HG03521 (cell line): Measurements from ENCODE around the gene TUBGCP4.

ENCODE experiments used
- ATAC-seq: cut with Tn5 transposase; IDR thresholded peaks from one replicate; pipeline ENCODE4 v1.9.1; 2021; ENCODE audit warnings: mild to moderate bottlenecking, moderate library complexity; ENCODE audit not compliant: unreplicated experiment

Gene TUBGCP4

DNA sequence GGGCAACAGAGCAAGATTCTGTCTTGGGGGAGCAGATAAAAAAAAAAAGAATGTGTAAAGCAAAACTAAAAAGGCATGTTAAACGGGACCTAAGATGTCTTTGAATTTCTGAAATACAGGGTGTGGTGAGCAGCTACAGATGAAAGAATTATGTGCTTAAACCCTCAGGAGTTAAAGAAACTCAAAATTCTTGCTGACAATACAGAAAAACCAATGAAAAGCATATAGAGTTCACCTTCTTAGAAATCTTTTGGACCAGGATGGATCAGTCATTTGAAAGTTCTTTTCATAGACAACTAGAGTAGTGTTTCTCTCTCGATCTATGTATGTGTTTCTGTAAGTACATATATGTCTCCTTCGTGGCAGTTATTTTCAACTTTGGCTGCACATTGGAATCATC, 31.4 kb downstream of the TUBGCP4 start:
- no peak for ATAC-seq

DNA sequence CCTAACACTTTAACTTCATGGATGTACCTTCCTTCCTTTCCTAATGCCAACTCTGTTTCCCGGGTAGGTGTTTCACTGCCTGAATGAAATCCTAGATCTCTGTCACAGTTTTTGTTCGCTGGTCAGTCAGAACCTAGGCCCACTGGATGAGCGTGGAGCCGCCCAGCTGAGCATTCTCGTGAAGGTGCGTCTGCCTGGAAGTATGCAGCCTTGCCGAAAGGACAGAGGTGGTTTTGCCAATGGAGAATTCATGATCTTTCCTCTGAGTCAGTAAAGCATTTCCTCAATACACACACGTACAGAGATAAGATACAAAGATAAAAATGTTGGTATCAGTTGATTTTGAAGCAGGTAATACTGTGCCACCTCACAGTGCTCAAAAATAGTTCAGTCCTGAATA, 32.7 kb downstream of the TUBGCP4 start:
- no peak for ATAC-seq

DNA sequence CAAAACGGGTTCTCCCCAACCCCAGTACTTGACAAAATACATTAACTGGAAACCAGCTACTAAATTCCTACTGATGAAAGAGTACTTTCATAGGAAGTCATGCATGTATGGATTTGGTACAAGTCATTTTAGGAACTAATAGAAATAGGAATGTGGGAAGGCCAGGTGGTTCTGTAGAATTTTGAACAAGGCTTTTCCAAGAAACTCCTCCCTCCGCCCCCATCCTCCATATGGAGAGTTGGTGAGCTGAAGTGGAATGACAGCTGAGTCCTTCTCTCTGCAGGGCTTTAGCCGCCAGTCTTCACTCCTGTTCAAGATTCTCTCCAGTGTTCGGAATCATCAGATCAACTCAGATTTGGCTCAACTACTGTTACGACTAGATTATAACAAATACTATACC, 33.2 kb downstream of the TUBGCP4 start:
- ATAC-seq = no peak

DNA sequence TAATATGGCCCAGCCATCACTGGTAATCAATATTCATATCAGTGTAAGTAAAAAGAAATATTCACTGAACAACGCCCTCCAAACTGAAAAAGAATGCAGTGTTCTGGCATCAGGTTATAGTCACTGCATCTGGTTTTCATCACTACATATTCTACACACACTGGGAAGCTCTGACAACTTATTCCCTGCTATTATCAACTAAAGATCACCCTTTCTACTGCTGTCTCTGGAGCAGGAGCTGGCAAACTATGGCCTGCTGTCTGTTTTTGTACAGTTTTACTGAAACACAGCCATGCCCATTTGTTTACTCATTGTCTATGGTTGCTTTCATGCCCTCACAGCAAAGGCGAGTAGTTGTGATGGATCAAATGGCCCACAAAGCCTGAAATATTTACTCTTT, 35.3 kb downstream of the TUBGCP4 start:
- ATAC-seq = no peak

DNA sequence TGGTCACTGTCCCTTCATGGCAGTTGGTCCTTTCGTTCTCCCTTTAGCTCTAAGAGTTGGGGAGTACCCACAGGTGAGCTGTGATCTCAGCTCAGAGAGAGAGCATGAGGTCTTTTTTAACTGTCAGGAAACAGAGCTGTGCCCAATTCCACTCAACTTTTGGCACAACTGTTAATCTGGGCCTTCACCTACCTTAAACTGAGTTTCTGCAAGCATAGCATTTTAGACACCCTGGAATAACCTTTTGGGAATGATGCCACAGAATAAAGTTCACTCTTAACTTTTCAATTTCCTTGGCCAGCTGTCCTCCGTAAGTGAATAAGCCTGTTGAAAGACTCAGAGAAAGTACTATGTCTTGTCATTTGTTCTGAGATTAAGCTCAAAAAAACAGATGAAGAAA, 35.9 kb downstream of the TUBGCP4 start:
- ATAC-seq = no peak

DNA sequence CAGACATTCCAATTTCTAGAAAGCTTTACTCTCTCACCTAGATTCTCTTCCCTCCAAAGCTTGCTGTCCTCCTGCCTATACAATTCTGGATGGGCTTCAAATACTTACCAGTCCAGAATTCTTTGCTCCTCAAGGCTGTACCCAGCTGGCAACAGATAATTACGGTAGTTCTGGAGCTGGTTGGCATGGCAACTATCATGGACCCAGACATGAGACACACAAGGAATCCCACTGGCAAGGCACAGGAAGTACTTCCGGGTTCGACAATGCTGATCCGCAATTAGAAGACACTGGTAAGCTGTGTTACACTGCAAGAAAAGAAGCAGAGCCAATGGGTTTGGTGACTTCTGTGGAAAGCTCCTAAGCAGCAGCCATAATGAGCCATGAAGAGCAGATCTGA, 37.9 kb downstream of the TUBGCP4 start:
- no peak for ATAC-seq

DNA sequence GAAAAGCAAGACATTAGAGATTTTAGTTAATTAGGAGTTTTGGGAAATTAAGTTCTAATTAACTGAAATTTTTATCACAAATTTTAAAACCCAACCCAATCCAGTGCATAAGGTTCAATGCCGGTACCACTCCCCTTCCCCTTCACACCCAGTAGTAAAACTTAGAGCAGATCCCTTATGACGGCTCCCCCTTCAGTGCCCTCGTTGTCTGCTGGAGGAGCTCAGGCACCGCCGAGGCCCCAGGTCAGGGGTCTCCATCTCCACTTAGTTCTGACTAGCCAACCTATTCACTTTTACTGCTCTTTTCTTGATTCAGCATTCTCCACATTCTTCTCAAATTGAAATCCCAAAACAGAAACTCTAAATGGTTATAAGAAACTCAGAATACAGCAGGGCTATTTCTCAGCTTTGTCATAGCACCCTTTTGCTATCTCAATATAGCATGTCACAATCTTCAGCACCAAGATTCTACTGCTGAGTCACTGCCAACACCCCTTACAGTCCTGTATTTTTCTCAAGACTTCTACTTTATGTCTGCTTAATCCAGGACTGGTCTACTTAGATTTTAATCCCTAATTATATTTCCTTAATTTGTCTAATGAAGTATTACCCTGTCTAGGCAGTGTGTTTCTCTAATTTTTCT, 39.8 kb downstream of the TUBGCP4 start:
- no peak for ATAC-seq

DNA sequence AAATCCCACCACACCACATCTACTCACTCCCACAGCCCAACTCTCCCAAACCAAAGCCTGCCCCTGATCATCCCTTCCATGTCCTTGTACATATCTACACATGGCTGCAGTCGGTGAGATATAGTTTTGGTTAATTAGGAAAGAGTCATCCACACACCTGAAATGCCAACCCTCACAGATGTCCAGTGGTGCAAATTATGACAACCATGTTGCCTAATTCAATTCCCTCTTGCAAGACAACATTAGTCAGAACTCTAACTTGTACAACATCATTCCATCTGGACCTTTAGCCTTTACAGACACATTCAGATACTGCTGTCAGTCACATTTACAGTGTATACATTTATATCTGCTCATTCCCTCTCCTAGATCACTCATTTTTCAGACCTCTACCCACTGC, 41.2 kb downstream of the TUBGCP4 start:
- no peak for ATAC-seq

DNA sequence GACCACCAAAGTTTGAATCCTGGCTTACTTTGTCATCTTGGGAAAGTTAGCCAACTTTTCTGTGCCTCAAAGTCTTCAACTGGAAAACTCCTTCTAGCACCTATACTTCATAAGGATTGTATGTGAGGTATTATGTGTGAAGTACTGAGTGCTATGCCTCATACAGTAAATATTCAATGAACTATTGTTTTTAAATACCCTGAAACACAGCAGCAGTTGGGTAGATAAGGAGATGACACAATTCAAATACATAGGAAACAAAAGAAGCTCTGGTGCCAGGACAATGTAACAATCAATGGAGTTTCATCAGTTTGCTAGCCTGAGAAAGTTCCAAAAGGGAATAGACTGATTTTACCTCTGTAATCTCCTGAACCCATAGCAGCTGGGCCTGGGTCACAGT, 43.3 kb downstream of the TUBGCP4 start:
- no peak for ATAC-seq

DNA sequence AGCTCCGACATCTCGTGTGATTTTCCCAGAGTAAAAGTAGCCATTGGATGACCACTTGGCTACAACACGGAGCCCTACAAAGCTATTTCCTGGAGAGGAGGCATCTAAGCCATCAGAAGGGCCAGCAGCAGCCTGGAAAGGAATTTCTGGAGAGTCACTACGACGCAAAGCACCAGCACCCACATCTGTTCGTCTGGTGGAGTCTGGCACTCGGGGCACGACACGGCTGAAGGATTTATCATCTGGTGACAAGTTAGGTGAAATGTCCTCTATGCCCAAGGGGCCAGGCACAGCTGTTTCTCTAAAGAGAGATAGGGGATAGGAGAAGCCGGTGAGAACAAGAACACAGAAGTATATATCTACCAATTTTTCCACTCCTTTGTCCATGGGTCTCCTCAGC, 49.5 kb downstream of the TUBGCP4 start:
- no peak for ATAC-seq

DNA sequence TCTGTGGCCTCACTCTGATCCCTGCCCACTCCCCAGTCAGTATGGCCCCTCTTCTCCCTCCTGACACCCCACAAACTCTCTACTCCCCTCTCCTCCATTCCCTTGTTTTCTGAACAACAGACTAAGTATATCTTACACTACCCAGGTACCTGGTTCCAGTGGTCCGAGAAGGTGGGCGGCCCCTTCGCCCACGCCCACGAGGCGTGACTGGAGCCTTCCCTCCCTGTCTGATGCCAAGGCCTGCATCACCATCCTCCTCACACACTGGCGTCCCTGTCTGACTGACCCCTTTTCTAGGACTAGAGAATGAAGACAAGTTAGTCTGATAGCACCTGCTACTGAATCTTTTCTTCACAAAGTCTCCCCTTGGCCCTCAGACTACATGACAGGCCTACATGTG, 50.0 kb downstream of the TUBGCP4 start:
- no peak for ATAC-seq

DNA sequence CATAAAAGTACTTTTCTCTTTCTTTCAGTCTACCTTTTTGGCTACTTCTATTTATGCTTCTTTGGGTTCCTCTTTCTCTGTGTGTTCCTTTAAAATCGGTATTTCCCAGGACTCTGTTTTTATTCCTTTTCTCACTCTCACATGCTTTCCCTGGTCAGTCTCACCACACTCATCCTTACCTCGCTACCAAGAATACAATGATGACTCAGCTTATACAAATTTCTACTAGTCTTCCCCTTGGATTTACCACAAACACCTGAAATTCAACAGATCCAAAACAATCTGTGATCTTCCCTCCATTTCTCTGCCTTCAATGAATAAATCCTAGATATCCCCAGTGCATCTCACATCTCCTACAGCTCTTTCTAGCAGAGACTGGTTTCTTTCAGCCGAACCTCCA, 52.9 kb downstream of the TUBGCP4 start:
- ATAC-seq = no peak

DNA sequence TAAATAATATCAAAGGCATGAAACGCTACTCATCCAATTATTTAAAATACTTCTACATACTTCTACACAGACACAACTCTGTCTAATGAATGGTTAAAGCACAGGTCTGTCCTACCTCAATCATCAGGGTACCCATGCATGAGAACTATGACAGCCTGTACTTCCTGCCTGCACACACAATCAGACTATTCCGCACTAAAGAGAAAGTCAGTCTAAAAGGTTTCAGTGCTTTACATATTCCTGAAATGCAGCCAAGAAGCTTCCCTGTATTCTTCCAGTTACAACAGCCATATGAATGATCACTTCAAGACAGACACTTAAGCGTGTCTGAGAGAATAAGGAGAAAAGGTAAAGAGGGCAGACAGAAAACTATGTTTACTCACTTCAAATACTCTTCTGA, 58.8 kb downstream of the TUBGCP4 start:
- ATAC-seq = no peak

DNA sequence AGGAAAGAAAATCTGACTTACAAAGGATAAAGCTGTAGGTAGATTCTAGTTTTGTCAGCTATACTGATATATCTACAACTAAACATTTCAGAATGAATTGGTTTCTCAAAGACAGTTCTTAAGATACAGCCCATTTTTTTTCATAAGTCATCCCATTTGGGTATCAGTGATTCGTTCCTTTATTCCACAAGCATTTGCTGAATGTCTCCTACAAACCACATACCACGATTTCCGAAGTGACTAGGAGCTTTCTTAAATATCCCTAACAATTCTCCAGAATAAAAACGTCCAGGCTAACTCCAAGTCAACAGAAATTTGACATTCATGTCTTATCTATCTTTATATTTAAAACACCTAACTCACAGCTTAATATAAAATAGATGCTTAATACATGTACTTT, 62.3 kb downstream of the TUBGCP4 start:
- no peak for ATAC-seq

DNA sequence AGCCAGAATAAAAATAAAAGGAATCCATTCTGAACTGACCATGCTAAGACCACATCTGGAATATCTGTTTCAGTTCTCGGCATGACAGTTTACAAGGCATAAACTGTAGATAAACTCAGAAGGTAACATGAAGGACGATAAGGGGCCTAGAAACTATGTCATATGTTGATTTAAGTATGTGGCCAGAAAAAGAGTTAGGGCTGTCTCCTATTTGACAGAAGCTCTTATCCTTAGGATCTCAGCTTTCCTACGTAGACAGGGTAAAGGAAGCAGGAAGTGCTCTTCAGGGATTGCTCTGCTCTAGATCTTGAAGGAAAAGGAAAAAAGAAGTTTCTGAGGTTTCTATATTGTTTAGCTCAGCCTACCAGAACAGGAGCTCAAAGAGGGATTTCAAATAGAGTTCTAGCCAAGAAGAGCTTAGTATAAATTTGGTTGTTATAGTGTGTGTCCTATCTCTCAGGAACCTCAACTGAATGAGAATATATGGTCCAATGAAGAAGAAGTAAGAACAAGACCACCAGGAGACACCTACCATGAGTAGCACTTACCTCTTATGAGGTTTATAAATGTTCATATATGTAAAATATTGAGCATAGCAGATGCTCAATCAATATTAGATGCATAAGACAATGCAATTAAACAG, 62.9 kb downstream of the TUBGCP4 start:
- no peak for ATAC-seq

DNA sequence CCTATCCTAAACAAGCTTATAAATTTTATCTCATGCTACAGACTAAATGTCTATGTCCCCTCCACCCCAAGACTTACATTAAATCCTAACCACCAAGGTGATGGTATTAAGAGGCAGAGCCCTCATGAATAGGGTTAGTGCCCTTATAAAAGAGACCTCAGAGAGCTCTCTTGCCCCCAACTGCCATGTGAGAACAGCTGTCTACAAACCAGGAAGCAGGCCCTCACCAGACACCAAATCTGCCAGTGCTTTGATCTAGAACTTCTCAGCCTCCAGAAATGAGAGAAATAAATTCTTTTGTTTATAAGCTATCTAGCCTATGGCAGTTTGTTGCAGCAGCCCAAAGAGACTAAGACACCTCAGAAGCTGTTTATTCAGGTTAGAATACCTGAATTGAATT, 63.5 kb downstream of the TUBGCP4 start:
- no peak for ATAC-seq

DNA sequence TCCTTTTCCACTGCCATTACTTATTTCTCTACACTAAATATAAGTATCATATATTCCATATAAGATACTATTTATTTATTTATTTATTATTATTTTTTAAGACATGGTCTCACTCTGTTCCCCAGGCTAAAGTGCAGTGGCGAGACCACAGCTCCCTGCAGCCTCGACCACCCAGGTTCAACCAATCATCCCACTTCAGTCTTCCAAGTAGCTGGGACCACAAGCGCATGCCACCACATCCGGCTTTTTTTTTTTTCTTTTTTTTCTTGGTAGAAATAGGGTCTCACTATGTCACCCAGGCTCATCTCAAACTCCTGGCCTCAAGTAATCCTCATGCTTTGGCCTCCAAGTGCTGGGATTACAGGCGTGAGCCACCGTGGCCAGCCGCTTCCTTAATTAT, 65.5 kb downstream of the TUBGCP4 start:
- no peak for ATAC-seq

DNA sequence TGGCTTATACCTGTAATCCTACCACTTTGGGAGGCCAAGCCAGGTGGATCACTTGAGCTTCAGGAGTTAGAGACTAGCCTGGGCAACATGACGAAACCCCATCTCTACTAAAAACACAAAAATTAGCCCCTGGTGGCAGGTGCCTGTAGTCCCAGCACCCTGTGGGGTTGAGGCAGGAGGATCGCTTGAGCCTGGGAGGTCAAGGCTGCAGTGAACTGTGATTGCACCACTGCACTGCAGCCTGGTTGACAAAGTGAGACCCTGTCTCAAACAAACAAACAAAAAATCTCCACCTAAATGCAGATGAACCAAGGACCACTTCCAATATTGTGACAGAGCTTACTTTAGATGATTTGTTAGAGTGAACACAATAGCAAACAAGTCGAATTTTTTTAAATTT, 68.4 kb downstream of the TUBGCP4 start:
- ATAC-seq = no peak

DNA sequence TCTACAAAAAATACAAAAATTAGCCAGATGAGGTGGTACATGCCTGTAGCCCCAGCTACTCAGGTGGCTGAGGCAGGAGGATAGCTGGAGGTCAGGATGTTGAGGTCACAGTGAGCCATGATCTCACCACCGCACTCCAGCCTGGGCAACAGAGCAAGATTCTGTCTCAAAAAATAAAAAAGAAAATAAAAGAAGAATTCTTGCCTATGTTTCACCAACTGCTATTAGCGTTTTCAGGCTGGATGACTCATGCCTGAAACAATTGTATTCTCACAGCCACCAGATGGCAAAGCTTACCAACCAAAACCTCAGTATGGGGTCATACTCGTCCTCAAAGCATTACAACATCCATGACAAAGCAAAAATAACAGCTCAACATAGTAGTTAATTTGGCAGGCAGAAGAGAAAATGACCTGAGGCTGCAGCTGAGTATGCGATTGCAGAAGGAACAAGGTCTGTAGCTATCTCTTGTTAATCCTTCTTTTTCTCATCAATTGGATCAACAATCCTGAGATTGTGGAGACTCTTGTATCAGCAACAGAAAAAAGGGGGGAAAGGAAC, 69.9 kb downstream of the TUBGCP4 start:
- ATAC-seq = no peak

DNA sequence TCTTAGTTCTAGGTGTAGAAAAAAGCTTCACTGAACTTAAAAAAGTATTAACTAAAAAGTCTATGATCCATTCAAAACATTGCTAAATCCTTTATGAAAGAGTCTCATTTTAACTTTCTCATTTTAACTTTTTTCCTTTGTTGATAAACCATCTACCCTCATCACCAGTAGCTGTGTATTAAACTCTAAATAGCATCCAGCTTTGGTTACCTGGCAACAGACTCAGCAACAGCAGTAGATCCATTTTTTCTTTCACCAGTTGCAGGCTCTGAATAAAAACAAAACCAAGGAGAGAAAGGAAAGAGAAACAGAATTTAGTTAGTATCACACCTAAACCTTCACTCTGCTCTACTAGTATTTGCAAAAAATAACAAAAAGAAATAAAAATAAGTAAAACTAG, 70.4 kb downstream of the TUBGCP4 start:
- ATAC-seq = no peak

DNA sequence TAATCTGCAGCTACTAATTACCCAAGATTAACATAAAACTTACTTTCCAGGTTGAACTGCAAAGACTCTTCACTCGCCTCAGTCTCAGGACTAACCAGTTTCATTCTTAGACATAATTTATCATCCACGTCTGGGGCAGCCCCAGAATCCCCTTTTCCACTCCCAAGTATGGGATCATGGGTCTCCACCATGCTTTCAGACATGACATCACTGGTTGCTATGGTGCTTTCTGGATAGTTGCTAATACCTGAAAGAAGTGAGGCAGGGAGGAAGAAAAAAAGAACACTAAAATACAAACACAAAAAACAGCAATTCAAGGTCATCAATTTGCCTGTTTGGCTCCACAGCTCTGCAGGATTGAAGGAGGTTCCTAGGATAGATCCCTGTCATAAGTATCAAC, 75.4 kb downstream of the TUBGCP4 start:
- ATAC-seq = no peak

DNA sequence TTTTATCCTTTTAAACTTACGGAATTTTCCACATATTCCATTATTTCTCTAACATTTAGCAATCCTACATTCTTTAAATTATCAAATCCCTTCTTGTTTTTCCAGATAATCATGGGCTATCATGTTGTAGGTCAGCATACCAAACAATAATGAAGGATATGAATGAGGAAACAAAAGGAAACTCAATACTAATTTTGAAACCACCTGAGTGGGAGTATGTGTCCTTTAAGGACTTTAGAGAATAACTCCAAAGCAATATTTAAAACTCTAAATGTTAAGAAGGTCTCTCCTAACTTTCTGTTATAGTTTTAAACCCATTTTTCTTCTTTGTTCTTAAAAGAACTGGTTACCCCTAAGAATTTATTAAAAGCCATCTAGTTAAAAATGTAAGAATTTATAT, 79.1 kb downstream of the TUBGCP4 start:
- ATAC-seq = no peak
